IPS-20b (cell line): ENCODE results near the gene INTS1.

Experiments used
- H3K27ac ChIP-seq: one replicate; pipeline ENCODE4 v1.5.1; 2013; ENCODE audit warnings: low read length
- H3K27me3 ChIP-seq: 2 replicates; pipeline ENCODE4 v1.6.1; 2013; ENCODE audit warnings: mild to moderate bottlenecking, low read length, inconsistent platforms; ENCODE audit not compliant: insufficient read depth
- H3K36me3 ChIP-seq: 2 replicates; pipeline ENCODE4 v1.6.1; 2013; ENCODE audit warnings: low read depth, mild to moderate bottlenecking, inconsistent platforms, low read length, moderate library complexity; ENCODE audit not compliant: insufficient read depth
- H3K4me1 ChIP-seq: 2 replicates; pipeline ENCODE4 v1.6.1; 2013; ENCODE audit warnings: mild to moderate bottlenecking, control low read depth, inconsistent platforms, low read length, moderate library complexity; ENCODE audit not compliant: insufficient read depth
- H3K4me3 ChIP-seq: 2 replicates; pipeline ENCODE4 v1.5.1; 2013; ENCODE audit warnings: mild to moderate bottlenecking, low read length, inconsistent platforms
- H3K9ac ChIP-seq: 2 replicates; pipeline ENCODE4 v1.6.1; 2013; ENCODE audit warnings: low read depth, mild to moderate bottlenecking, inconsistent platforms, low read length, moderate library complexity
- H3K9me3 ChIP-seq: 2 replicates; pipeline ENCODE4 v1.6.1; 2013; ENCODE audit warnings: mild to moderate bottlenecking, low read depth, low read length, inconsistent platforms; ENCODE audit not compliant: insufficient read depth

The INTS1 gene

GRCh38 chr7:1486571-1486970, 17.6 kb downstream of the INTS1 start:
- Histone ChIP-seq H3K9me3 (no peaks in the 10 kb centered on the region), H3K9ac (no peak overlapping the region), H3K36me3 (peaks cover 83% of the 10 kb centered on the region), H3K27me3 (no peaks in the 10 kb centered on the region), H3K4me1 (no peaks in the 10 kb centered on the region), H3K27ac (no peak overlapping the region), H3K4me3 (no peak overlapping the region)

GRCh38 chr7:1485156-1485555, 19.0 kb downstream of the INTS1 start:
- Histone ChIP-seq H3K9ac (no peak overlapping the region), H3K36me3 (peaks cover 73% of the 10 kb centered on the region), H3K27me3 (no peaks in the 10 kb centered on the region), H3K4me3 (no peak overlapping the region), H3K9me3 (no peaks in the 10 kb centered on the region), H3K27ac (no peak overlapping the region), H3K4me1 (no peaks in the 10 kb centered on the region)

DNA sequence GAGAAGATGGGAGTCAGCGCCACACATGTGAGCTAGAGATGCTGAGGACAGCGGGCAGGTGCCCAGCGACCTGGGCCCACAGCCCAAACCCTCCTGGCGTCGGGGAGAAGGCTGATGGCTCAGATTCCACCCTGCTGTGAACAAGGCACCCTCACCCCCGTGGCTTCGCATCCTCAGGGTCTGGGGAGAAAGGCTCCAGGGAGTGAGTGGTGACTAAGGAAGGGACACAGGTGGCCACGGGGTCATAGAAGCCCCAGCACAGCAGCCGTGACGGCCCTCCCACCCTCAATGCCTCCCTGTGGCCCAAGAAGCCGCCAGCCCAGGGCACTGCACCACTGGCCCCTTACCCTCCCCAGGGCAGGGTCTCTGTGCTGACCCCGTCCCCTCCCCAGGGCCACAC, 19.6 kb downstream of the INTS1 start:
- Histone ChIP-seq H3K36me3 (peaks cover 72% of the 10 kb centered on the region), H3K9me3 (no peaks in the 10 kb centered on the region), H3K27ac (no peak overlapping the region), H3K4me3 (no peak overlapping the region), H3K4me1 (no peaks in the 10 kb centered on the region), H3K9ac (no peak overlapping the region), H3K27me3 (no peaks in the 10 kb centered on the region)

DNA sequence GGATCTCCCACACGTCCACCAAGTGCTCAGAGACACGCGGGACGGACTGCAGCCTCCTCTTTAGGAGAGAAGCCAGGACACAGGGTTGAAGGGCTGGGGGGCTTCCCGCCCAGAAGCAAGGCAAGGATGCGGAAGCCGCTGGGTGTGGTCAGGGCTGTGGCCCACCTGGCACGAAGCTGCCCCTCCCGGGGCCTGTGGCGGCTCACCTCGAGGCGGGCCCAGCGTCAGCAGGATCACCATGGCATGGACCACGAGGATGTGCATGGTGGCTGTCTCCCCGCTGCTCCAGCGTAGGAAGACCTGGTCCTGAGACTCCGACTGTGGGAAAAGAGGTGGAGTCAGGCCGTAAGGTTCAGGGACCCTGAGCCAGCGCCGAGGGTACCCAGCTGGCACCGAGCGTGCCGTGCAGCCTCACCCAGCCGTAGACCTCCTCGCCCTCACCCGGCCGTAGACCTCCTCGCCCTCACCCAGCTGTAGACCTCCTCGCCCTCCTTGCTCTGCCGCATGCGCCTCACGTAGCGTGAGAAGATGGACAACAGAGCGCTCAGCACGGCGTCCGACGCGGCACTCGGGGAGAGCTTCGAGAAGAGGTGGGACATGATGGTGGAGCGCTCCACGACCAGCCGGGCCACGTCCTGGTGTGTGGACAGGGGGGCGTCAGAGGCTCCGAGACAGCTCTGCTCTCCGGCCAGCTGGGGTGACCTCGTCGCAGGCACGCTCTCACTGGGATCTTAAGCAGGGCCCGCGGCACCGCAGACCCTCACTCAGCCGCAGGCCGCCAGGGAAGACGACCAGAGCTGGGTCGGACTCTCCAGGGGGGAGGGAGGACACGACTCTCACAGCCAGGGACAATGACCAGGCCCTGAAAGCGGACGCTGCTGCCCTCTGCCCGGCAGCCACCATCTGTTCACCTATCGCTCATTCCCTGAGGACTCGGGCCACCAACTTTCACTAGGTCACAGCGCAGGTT, 20.4 kb downstream of the INTS1 start:
- no peak overlapping the region for H3K4me3 ChIP-seq
- H3K4me1 ChIP-seq = no peaks in the 10 kb centered on the region
- no peaks in the 10 kb centered on the region for H3K27me3 ChIP-seq
- peaks cover 71% of the 10 kb centered on the region for H3K36me3 ChIP-seq
- H3K9me3 ChIP-seq = no peaks in the 10 kb centered on the region
- H3K9ac ChIP-seq = no peak overlapping the region
- no peak overlapping the region for H3K27ac ChIP-seq

- peaks cover 70% of the 10 kb centered on the region for H3K36me3 ChIP-seq
- no peaks in the 10 kb centered on the region for H3K27me3 ChIP-seq
- no peaks in the 10 kb centered on the region for H3K4me1 ChIP-seq
These were observed 21.1 kb downstream of the INTS1 start for GRCh38 chr7:1483079-1483478.

GRCh38 chr7:1481300-1481699, 22.9 kb downstream of the INTS1 start:
- H3K9me3 ChIP-seq = no peaks in the 10 kb centered on the region
- H3K4me3 ChIP-seq = no peak overlapping the region
- H3K27me3 ChIP-seq = no peaks in the 10 kb centered on the region
- no peak overlapping the region for H3K9ac ChIP-seq
- no peaks in the 10 kb centered on the region for H3K4me1 ChIP-seq
- H3K36me3 ChIP-seq = peaks cover 63% of the 10 kb centered on the region
- H3K27ac ChIP-seq = no peak overlapping the region

More at GRCh38 chr7:1483079-1483478, 21.1 kb downstream of the INTS1 start:
- Histone ChIP-seq H3K27ac (no peak overlapping the region), H3K9me3 (no peaks in the 10 kb centered on the region), H3K4me3 (no peak overlapping the region), H3K9ac (no peak overlapping the region)

DNA sequence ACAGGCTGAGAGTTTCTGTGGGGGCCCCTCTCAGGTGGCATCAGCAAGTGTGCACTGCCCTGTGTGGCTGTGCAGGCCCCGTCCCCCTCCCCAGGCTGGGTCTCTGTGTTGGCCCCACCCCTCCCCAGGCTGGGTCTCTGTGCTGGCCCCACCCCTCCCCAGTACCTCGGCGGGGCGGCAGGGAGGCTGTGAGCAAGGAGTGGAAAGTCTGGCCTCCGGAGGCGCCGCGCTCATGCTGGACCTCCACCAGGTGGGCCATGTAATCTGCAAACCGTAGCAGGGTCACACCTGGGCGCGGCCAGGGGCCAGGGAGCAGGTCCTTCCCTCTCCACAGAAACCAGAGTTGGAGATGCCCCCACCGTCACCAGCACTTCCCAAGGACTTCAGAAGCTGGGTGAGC, 23.5 kb downstream of the INTS1 start:
- no peaks in the 10 kb centered on the region for H3K4me1 ChIP-seq
- peaks cover 62% of the 10 kb centered on the region for H3K36me3 ChIP-seq
- no peak overlapping the region for H3K9ac ChIP-seq
- H3K27ac ChIP-seq = no peak overlapping the region
- no peaks in the 10 kb centered on the region for H3K9me3 ChIP-seq
- no peaks in the 10 kb centered on the region for H3K27me3 ChIP-seq
- H3K4me3 ChIP-seq = no peak overlapping the region

DNA sequence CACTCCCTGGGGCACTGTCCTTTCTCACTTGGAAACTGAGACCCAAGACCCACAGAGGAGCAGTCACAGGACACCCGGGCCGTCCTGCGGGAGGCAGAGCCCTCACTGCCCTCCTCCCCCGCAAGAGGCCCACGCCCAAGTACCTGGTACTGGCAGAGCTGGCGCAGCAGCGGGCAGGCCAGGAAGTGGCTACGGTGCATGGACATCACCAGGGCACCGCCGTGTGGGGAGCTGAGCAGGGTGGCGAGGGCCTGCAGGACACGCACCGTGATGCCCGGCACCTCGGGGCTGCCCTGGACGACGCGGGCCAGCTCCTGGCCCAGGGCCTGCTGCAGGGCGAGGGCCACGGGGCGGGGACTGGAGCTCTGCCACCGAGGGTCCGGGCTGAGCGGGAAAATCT, 24.9 kb downstream of the INTS1 start:
- peaks cover 55% of the 10 kb centered on the region for H3K36me3 ChIP-seq

DNA sequence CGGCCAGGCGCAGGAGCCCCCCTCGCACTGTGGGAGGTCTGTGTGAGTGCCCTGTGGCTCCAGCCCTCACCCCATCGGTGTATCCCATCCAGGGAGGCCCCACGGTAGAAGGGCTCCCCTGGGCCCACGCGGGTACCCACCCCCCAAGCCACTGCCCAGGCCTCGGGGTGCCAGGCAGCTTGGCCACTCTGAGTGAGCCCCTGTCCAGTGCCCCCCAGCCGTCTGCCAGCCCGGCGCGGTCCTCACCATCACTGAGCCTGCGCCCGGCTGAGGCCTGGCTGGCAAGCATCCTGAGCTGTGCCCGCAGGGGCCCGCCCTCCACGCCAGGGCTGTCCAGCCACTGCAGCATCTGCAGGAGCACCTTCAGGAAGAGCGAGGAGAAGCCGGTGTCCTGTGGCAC, 25.7 kb downstream of the INTS1 start:
- no peaks in the 10 kb centered on the region for H3K9me3 ChIP-seq
- no peaks in the 10 kb centered on the region for H3K27me3 ChIP-seq
- H3K27ac ChIP-seq = no peak overlapping the region
- H3K4me3 ChIP-seq = no peak overlapping the region
- no peaks in the 10 kb centered on the region for H3K4me1 ChIP-seq
- H3K9ac ChIP-seq = no peak overlapping the region
- peaks cover 51% of the 10 kb centered on the region for H3K36me3 ChIP-seq

More for the DNA sequence above, 24.9 kb downstream of the INTS1 start:
- H3K27ac ChIP-seq = no peak overlapping the region
- no peaks in the 10 kb centered on the region for H3K27me3 ChIP-seq
- no peak overlapping the region for H3K4me3 ChIP-seq
- no peaks in the 10 kb centered on the region for H3K4me1 ChIP-seq
- no peaks in the 10 kb centered on the region for H3K9me3 ChIP-seq
- no peak overlapping the region for H3K9ac ChIP-seq

- Histone ChIP-seq H3K9ac (no peak overlapping the region), H3K9me3 (no peaks in the 10 kb centered on the region), H3K4me3 (no peak overlapping the region), H3K4me1 (no peaks in the 10 kb centered on the region), H3K36me3 (peaks cover 51% of the 10 kb centered on the region), H3K27me3 (no peaks in the 10 kb centered on the region), H3K27ac (no peak overlapping the region)
These were observed 27.3 kb downstream of the INTS1 start for GRCh38 chr7:1476859-1477258.

DNA sequence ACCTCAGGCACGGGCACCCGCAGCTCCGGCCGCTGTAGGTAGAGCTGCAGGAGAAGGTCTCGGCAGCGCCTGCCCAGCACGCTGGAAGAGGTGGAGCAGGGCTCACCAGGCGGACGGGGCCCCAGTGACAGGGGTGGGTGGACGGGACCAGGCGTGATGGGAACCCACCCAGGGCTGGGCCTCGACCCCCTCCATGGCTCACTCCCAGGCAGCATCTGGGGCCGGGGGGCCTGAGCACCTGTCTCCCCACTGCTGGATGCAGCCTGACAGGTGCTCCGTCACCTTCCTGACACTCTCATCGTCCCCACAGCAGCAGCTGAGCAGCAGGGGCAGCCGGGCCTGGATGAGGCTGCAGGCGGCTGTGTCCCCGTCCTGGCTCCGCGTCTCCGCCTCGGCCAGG, 28.2 kb downstream of the INTS1 start:
- peaks cover 51% of the 10 kb centered on the region for H3K36me3 ChIP-seq
- H3K4me1 ChIP-seq = no peaks in the 10 kb centered on the region
- H3K9ac ChIP-seq = no peak overlapping the region
- no peaks in the 10 kb centered on the region for H3K27me3 ChIP-seq
- no peak overlapping the region for H3K4me3 ChIP-seq
- H3K9me3 ChIP-seq = no peaks in the 10 kb centered on the region
- H3K27ac ChIP-seq = no peak overlapping the region

- peaks cover 49% of the 10 kb centered on the region for H3K36me3 ChIP-seq
- H3K27ac ChIP-seq = no peak overlapping the region
- no peaks in the 10 kb centered on the region for H3K4me1 ChIP-seq
These were observed 28.8 kb downstream of the INTS1 start for GRCh38 chr7:1475393-1475792.

More at GRCh38 chr7:1475393-1475792, 28.8 kb downstream of the INTS1 start:
- no peak overlapping the region for H3K9ac ChIP-seq
- H3K4me3 ChIP-seq = no peak overlapping the region
- H3K27me3 ChIP-seq = no peaks in the 10 kb centered on the region
- H3K9me3 ChIP-seq = no peaks in the 10 kb centered on the region
